ENCODE data around the gene UBE2E2. TPM values are rescaled to one million over a fixed set of nuclear protein-coding genes. Genes with fewer than 3 reads are reported as not detected.

Gene UBE2E2
- total RNA-seq, 1 donor from 2014 or later, result 42.4 TPM

- H3K36me3 Mint-ChIP-seq (ENCODE audit: unreplicated experiment), result no peaks in the 10 kb centered on the region
- no peak overlapping the region for H3K4me3 Mint-ChIP-seq (ENCODE audit: unreplicated experiment)
- no peak for DNase-seq (ENCODE audit: extremely low spot score, unreplicated experiment)
- H3K9me3 Mint-ChIP-seq (ENCODE audit: unreplicated experiment), result no peaks in the 10 kb centered on the region
- TF ChIP-seq CTCF (IDR thresholded peaks at IDR 0.05), result no peak
- H3K27me3 Mint-ChIP-seq (ENCODE audit: unreplicated experiment), result no peaks in the 10 kb centered on the region
- H3K27ac Mint-ChIP-seq (ENCODE audit: unreplicated experiment), result no peak overlapping the region
- H3K4me1 Mint-ChIP-seq (ENCODE audit: unreplicated experiment), result peaks cover 20% of the 10 kb centered on the region
Measured at GRCh38 chr3:23276913-23277658, 74.0 kb downstream of the UBE2E2 start.

GRCh38 chr3:23277688-23278087 is 74.6 kb downstream of the UBE2E2 start:
- Mint-ChIP-seq H3K27ac (ENCODE audit: unreplicated experiment) (no peak overlapping the region), H3K27me3 (ENCODE audit: unreplicated experiment) (no peaks in the 10 kb centered on the region), H3K4me1 (ENCODE audit: unreplicated experiment) (peaks cover 17% of the 10 kb centered on the region), H3K9me3 (ENCODE audit: unreplicated experiment) (no peaks in the 10 kb centered on the region), H3K4me3 (ENCODE audit: unreplicated experiment) (no peak overlapping the region), H3K36me3 (ENCODE audit: unreplicated experiment) (no peaks in the 10 kb centered on the region)
- DNase-seq (ENCODE audit: extremely low spot score, unreplicated experiment), result no peak
- no peak for TF ChIP-seq CTCF (IDR thresholded peaks at IDR 0.05)

- TF ChIP-seq CTCF (IDR thresholded peaks at IDR 0.05), result no peak
- no peak overlapping the region for H3K27ac Mint-ChIP-seq (ENCODE audit: unreplicated experiment)
- no peak overlapping the region for H3K4me3 Mint-ChIP-seq (ENCODE audit: unreplicated experiment)
- no peaks in the 10 kb centered on the region for H3K27me3 Mint-ChIP-seq (ENCODE audit: unreplicated experiment)
- no peak for DNase-seq (ENCODE audit: extremely low spot score, unreplicated experiment)
- H3K9me3 Mint-ChIP-seq (ENCODE audit: unreplicated experiment), result peaks cover 23% of the 10 kb centered on the region
- H3K4me1 Mint-ChIP-seq (ENCODE audit: unreplicated experiment), result peaks cover 3% of the 10 kb centered on the region
- H3K36me3 Mint-ChIP-seq (ENCODE audit: unreplicated experiment), result peaks cover 2% of the 10 kb centered on the region
Measured at GRCh38 chr3:23283625-23284024, 80.5 kb downstream of the UBE2E2 start.

GRCh38 chr3:23288286-23288685 is 85.2 kb downstream of the UBE2E2 start:
- H3K9me3 Mint-ChIP-seq (ENCODE audit: unreplicated experiment), result peaks cover 23% of the 10 kb centered on the region

More at GRCh38 chr3:23288286-23288685, 85.2 kb downstream of the UBE2E2 start:
- H3K36me3 Mint-ChIP-seq (ENCODE audit: unreplicated experiment), result peaks cover 2% of the 10 kb centered on the region
- H3K27ac Mint-ChIP-seq (ENCODE audit: unreplicated experiment), result no peak overlapping the region
- H3K27me3 Mint-ChIP-seq (ENCODE audit: unreplicated experiment), result no peaks in the 10 kb centered on the region
- peaks cover 3% of the 10 kb centered on the region for H3K4me1 Mint-ChIP-seq (ENCODE audit: unreplicated experiment)
- DNase-seq (ENCODE audit: extremely low spot score, unreplicated experiment), result no peak
- TF ChIP-seq CTCF (IDR thresholded peaks at IDR 0.05), result no peak
- no peak overlapping the region for H3K4me3 Mint-ChIP-seq (ENCODE audit: unreplicated experiment)
